ENCODE data around the gene TCAF1. TPM values are rescaled to one million over a fixed set of nuclear protein-coding genes. Genes with fewer than 3 reads are reported as not detected.

TCAF1 gene
- total RNA-seq, 1 donor from 2014 or later: 268 TPM

DNA sequence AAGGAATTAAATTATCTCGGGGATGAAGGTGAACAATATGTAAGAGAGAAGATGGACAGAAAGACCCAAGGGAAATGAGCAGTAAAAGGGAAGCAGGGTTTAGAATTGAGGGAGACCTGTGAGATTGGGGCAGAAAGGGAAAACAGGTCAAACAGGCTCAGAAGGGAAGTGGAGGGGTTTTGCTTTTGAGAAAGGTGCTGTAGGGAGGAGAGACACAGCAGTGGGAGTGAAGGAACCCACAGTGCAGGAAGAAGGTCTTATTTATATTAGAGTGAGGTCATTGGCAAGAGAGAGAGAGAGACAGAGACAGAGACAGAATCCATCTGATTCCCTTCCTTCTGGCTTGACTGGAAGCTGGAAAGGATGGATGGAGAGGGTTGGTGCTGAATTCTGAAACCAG is 3.5 kb upstream of the TCAF1 start:
- TF ChIP-seq, protein P1, sequence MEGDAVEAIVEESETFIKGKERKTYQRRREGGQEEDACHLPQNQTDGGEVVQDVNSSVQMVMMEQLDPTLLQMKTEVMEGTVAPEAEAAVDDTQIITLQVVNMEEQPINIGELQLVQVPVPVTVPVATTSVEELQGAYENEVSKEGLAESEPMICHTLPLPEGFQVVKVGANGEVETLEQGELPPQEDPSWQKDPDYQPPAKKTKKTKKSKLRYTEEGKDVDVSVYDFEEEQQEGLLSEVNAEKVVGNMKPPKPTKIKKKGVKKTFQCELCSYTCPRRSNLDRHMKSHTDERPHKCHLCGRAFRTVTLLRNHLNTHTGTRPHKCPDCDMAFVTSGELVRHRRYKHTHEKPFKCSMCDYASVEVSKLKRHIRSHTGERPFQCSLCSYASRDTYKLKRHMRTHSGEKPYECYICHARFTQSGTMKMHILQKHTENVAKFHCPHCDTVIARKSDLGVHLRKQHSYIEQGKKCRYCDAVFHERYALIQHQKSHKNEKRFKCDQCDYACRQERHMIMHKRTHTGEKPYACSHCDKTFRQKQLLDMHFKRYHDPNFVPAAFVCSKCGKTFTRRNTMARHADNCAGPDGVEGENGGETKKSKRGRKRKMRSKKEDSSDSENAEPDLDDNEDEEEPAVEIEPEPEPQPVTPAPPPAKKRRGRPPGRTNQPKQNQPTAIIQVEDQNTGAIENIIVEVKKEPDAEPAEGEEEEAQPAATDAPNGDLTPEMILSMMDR (IDR thresholded peaks at IDR 0.05; ENCODE audit: partially characterized antibody, unreplicated experiment): no peak
- peaks cover 5% of the 10 kb centered on the region for H3K9me3 Mint-ChIP-seq (ENCODE audit: unreplicated experiment)
- H3K27me3 Mint-ChIP-seq (ENCODE audit: unreplicated experiment): no peaks in the 10 kb centered on the region
- H3K36me3 Mint-ChIP-seq (ENCODE audit: unreplicated experiment): no peaks in the 10 kb centered on the region
- no peak overlapping the region for H3K4me3 Mint-ChIP-seq (ENCODE audit: unreplicated experiment)
- H3K27ac Mint-ChIP-seq (ENCODE audit: unreplicated experiment): no peak overlapping the region
- DNase-seq: no peak
- H3K4me1 Mint-ChIP-seq (ENCODE audit: low read depth, unreplicated experiment): peaks cover 18% of the 10 kb centered on the region

DNA sequence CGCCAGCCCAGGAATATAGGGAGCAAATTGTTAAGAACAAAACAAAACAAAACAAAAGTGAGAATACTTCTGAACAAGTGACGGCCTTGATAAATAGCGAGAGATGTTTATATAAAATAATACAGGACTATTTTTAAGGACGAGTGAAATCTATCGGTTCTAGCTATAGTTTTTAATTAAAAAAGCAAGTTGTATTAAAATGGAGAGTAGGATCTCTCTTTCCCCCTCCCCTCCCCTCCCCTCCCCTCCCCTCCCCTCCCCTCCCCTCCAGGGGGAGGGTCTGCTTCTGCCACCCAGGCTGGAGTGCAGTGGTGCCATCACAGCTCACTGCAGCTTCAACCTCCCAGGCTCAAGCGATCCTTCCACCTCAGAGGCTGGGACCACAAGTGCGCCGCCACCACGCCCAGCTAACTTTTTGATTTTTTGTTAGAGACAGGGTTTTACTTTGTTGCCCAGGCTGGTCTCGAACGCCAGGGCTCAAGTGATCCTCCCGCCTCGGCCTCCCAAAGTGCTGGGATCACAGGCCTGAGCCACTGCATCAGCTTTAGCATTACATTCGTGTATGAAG is 440 bp upstream of the TCAF1 start:
- Mint-ChIP-seq H3K4me3 (ENCODE audit: unreplicated experiment) (peak overlapping the region; percentile 98), H3K36me3 (ENCODE audit: unreplicated experiment) (no peaks in the 10 kb centered on the region), H3K27ac (ENCODE audit: unreplicated experiment) (peak overlapping the region; percentile 79), H3K27me3 (ENCODE audit: unreplicated experiment) (no peaks in the 10 kb centered on the region), H3K4me1 (ENCODE audit: low read depth, unreplicated experiment) (peaks cover 20% of the 10 kb centered on the region), H3K9me3 (ENCODE audit: unreplicated experiment) (peaks cover 5% of the 10 kb centered on the region)
- DNase-seq: no peak
- TF ChIP-seq, protein P1 (IDR thresholded peaks at IDR 0.05; ENCODE audit: partially characterized antibody, unreplicated experiment): no peak

DNA sequence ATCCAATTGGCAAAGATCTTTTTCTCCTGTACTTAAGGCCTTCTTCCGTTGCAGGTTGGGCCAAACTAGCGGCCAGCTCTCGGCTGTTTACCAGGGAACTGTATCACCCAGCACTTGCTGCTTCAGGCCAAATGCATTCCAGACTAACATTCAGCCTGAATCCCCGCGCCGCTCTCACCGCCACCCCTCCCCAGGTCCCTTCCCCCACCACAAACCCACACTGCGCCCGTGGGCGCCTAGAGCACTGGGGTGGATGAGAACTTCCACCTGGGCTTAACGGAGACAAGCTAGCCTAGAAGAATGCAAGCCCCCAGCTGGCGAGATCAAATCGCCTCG is 676 bp downstream of the TCAF1 start:
- peaks cover 20% of the 10 kb centered on the region for H3K4me1 Mint-ChIP-seq (ENCODE audit: low read depth, unreplicated experiment)
- DNase-seq: peak; percentile 48

GRCh38 chr7:143900230-143900766 is 1.7 kb downstream of the TCAF1 start:
- Mint-ChIP-seq H3K4me1 (ENCODE audit: low read depth, unreplicated experiment) (peaks cover 25% of the 10 kb centered on the region), H3K4me3 (ENCODE audit: unreplicated experiment) (peak overlapping the region; percentile 98), H3K9me3 (ENCODE audit: unreplicated experiment) (peaks cover 5% of the 10 kb centered on the region), H3K36me3 (ENCODE audit: unreplicated experiment) (no peaks in the 10 kb centered on the region), H3K27ac (ENCODE audit: unreplicated experiment) (peak overlapping the region; percentile 94), H3K27me3 (ENCODE audit: unreplicated experiment) (no peaks in the 10 kb centered on the region)
- DNase-seq: no peak
- TF ChIP-seq, protein P1 (IDR thresholded peaks at IDR 0.05; ENCODE audit: partially characterized antibody, unreplicated experiment): no peak

More for the DNA sequence above, 676 bp downstream of the TCAF1 start:
- Mint-ChIP-seq H3K9me3 (ENCODE audit: unreplicated experiment) (peaks cover 5% of the 10 kb centered on the region), H3K27ac (ENCODE audit: unreplicated experiment) (peak overlapping the region; percentile 94), H3K4me3 (ENCODE audit: unreplicated experiment) (peak overlapping the region; percentile 98), H3K36me3 (ENCODE audit: unreplicated experiment) (no peaks in the 10 kb centered on the region), H3K27me3 (ENCODE audit: unreplicated experiment) (no peaks in the 10 kb centered on the region)
- TF ChIP-seq, protein P1 (IDR thresholded peaks at IDR 0.05; ENCODE audit: partially characterized antibody, unreplicated experiment): no peak

GRCh38 chr7:143898810-143899209 is 3.2 kb downstream of the TCAF1 start:
- Mint-ChIP-seq H3K4me3 (ENCODE audit: unreplicated experiment) (no peak overlapping the region), H3K4me1 (ENCODE audit: low read depth, unreplicated experiment) (peaks cover 29% of the 10 kb centered on the region), H3K36me3 (ENCODE audit: unreplicated experiment) (no peaks in the 10 kb centered on the region), H3K27me3 (ENCODE audit: unreplicated experiment) (no peaks in the 10 kb centered on the region), H3K27ac (ENCODE audit: unreplicated experiment) (no peak overlapping the region), H3K9me3 (ENCODE audit: unreplicated experiment) (peaks cover 5% of the 10 kb centered on the region)
- DNase-seq: no peak
- TF ChIP-seq, protein P1 (IDR thresholded peaks at IDR 0.05; ENCODE audit: partially characterized antibody, unreplicated experiment): no peak
